Measurements from ENCODE around the gene NPPC. TPM values are rescaled to one million over a fixed set of nuclear protein-coding genes. Genes with fewer than 3 reads are reported as not detected.
"Not testable (repeated sequence)": the region's sequence is repeated elsewhere in the genome, so short reads cannot be mapped to it uniquely, and the experiment has no call there.

Gene NPPC
- total and polyA plus RNA-seq, 2 donors, result 0.37 to 1.4 TPM

GRCh38 chr2:231922311-231923009 lies 3.7 kb downstream of the NPPC start:
- 79% methylated on average over 15 of the region's 15 CpGs for WGBS
- DNase-seq (ENCODE audit: extremely low spot score), result no peak

GRCh38 chr2:231920795-231921194 lies 5.4 kb downstream of the NPPC start:
- no peak for DNase-seq (ENCODE audit: extremely low spot score)
- no peak overlapping the region for H3K4me3 ChIP-seq (ENCODE audit: low read depth, low read length)
- WGBS, result 70% methylated on average over 5 of the region's 5 CpGs
- no peaks in the 10 kb centered on the region for H3K4me1 ChIP-seq (ENCODE audit: insufficient read depth)
- H3K27ac ChIP-seq (ENCODE audit: low read depth), result no peak overlapping the region
- no peaks in the 10 kb centered on the region for H3K36me3 ChIP-seq (ENCODE audit: insufficient read depth)

More at GRCh38 chr2:231922311-231923009, 3.7 kb downstream of the NPPC start:
- no peaks in the 10 kb centered on the region for H3K4me1 ChIP-seq (ENCODE audit: insufficient read depth)
- no peaks in the 10 kb centered on the region for H3K36me3 ChIP-seq (ENCODE audit: insufficient read depth)
- H3K4me3 ChIP-seq (ENCODE audit: low read depth, low read length), result no peak overlapping the region
- no peak overlapping the region for H3K27ac ChIP-seq (ENCODE audit: low read depth)

GRCh38 chr2:231920366-231920765 lies 5.8 kb downstream of the NPPC start:
- Histone ChIP-seq H3K4me3 (ENCODE audit: low read depth, low read length) (no peak overlapping the region), H3K36me3 (ENCODE audit: insufficient read depth) (no peaks in the 10 kb centered on the region), H3K4me1 (ENCODE audit: insufficient read depth) (no peaks in the 10 kb centered on the region), H3K27ac (ENCODE audit: low read depth) (no peak overlapping the region)
- DNase-seq (ENCODE audit: extremely low spot score), result no peak
- 84% methylated on average over 3 of the region's 3 CpGs for WGBS

GRCh38 chr2:231919341-231920035 lies 6.7 kb downstream of the NPPC start:
- Histone ChIP-seq H3K27ac (ENCODE audit: low read depth) (no peak overlapping the region), H3K36me3 (ENCODE audit: insufficient read depth) (no peaks in the 10 kb centered on the region), H3K4me1 (ENCODE audit: insufficient read depth) (no peaks in the 10 kb centered on the region), H3K4me3 (ENCODE audit: low read depth, low read length) (no peak overlapping the region)
- WGBS, result 87% methylated on average over 15 of the region's 15 CpGs
- no peak for DNase-seq (ENCODE audit: extremely low spot score)

- DNase-seq (ENCODE audit: extremely low spot score), result no peak
- Histone ChIP-seq H3K27ac (ENCODE audit: low read depth) (no peak overlapping the region), H3K36me3 (ENCODE audit: insufficient read depth) (no peaks in the 10 kb centered on the region), H3K4me3 (ENCODE audit: low read depth, low read length) (no peak overlapping the region), H3K4me1 (ENCODE audit: insufficient read depth) (no peaks in the 10 kb centered on the region)
- WGBS, result 92% methylated on average over 21 of the region's 21 CpGs
These were observed 7.5 kb downstream of the NPPC start for GRCh38 chr2:231918501-231919330.

GRCh38 chr2:231917280-231918066 lies 8.7 kb downstream of the NPPC start:
- H3K4me1 ChIP-seq (ENCODE audit: insufficient read depth), result no peaks in the 10 kb centered on the region
- no peak overlapping the region for H3K4me3 ChIP-seq (ENCODE audit: low read depth, low read length)
- H3K27ac ChIP-seq (ENCODE audit: low read depth), result no peak overlapping the region
- DNase-seq (ENCODE audit: extremely low spot score), result no peak
- no peaks in the 10 kb centered on the region for H3K36me3 ChIP-seq (ENCODE audit: insufficient read depth)
- WGBS, result 33% methylated on average over 10 of the region's 10 CpGs

- H3K27ac ChIP-seq (ENCODE audit: low read depth), result no peak overlapping the region
- no peak overlapping the region for H3K4me3 ChIP-seq (ENCODE audit: low read depth, low read length)
- 89% methylated on average over 14 of the region's 14 CpGs for WGBS
- no peak for DNase-seq (ENCODE audit: extremely low spot score)
- H3K4me1 ChIP-seq (ENCODE audit: insufficient read depth), result no peaks in the 10 kb centered on the region
- no peaks in the 10 kb centered on the region for H3K36me3 ChIP-seq (ENCODE audit: insufficient read depth)
These were observed 12.0 kb downstream of the NPPC start for GRCh38 chr2:231914077-231914690.

GRCh38 chr2:231911381-231911780 lies 14.8 kb downstream of the NPPC start:
- no peak overlapping the region for H3K27ac ChIP-seq (ENCODE audit: low read depth)
- WGBS, result 67% methylated on average over 6 of the region's 6 CpGs
- no peaks in the 10 kb centered on the region for H3K36me3 ChIP-seq (ENCODE audit: insufficient read depth)
- no peak overlapping the region for H3K4me3 ChIP-seq (ENCODE audit: low read depth, low read length)
- H3K4me1 ChIP-seq (ENCODE audit: insufficient read depth), result no peaks in the 10 kb centered on the region
- DNase-seq (ENCODE audit: extremely low spot score), result no peak

- H3K4me1 ChIP-seq (ENCODE audit: insufficient read depth), result no peaks in the 10 kb centered on the region
- no peak overlapping the region for H3K27ac ChIP-seq (ENCODE audit: low read depth)
- 70% methylated on average over 6 of the region's 6 CpGs for WGBS
- no peak for DNase-seq (ENCODE audit: extremely low spot score)
- H3K36me3 ChIP-seq (ENCODE audit: insufficient read depth), result no peaks in the 10 kb centered on the region
- H3K4me3 ChIP-seq (ENCODE audit: low read depth, low read length), result no peak overlapping the region
These were observed 15.4 kb downstream of the NPPC start for GRCh38 chr2:231910771-231911170.

GRCh38 chr2:231910161-231910560 lies 16.0 kb downstream of the NPPC start:
- not testable (repeated sequence) for H3K27ac ChIP-seq (ENCODE audit: low read depth); DNase-seq (ENCODE audit: extremely low spot score); H3K4me3 ChIP-seq (ENCODE audit: low read depth, low read length); H3K4me1 ChIP-seq (ENCODE audit: insufficient read depth); H3K36me3 ChIP-seq (ENCODE audit: insufficient read depth)
- 83% methylated on average over 7 of the region's 7 CpGs for WGBS

- WGBS, result 53% methylated on average over 5 of the region's 5 CpGs
- DNase-seq (ENCODE audit: extremely low spot score), result no peak
- Histone ChIP-seq H3K36me3 (ENCODE audit: insufficient read depth) (no peaks in the 10 kb centered on the region), H3K4me3 (ENCODE audit: low read depth, low read length) (no peak overlapping the region), H3K27ac (ENCODE audit: low read depth) (no peak overlapping the region), H3K4me1 (ENCODE audit: insufficient read depth) (no peaks in the 10 kb centered on the region)
These were observed 16.6 kb downstream of the NPPC start for GRCh38 chr2:231909631-231910030.

GRCh38 chr2:231908584-231908983 lies 17.6 kb downstream of the NPPC start:
- Histone ChIP-seq H3K36me3 (ENCODE audit: insufficient read depth) (no peaks in the 10 kb centered on the region), H3K27ac (ENCODE audit: low read depth) (no peak overlapping the region), H3K4me3 (ENCODE audit: low read depth, low read length) (no peak overlapping the region), H3K4me1 (ENCODE audit: insufficient read depth) (no peaks in the 10 kb centered on the region)
- 93% methylated on average over 8 of the region's 8 CpGs for WGBS
- DNase-seq (ENCODE audit: extremely low spot score), result no peak

- no peaks in the 10 kb centered on the region for H3K36me3 ChIP-seq (ENCODE audit: insufficient read depth)
- no peaks in the 10 kb centered on the region for H3K4me1 ChIP-seq (ENCODE audit: insufficient read depth)
- no peak for DNase-seq (ENCODE audit: extremely low spot score)
- H3K27ac ChIP-seq (ENCODE audit: low read depth), result no peak overlapping the region
- no peak overlapping the region for H3K4me3 ChIP-seq (ENCODE audit: low read depth, low read length)
- 88% methylated on average over 8 of the region's 8 CpGs for WGBS
These were observed 18.4 kb downstream of the NPPC start for GRCh38 chr2:231907765-231908164.

Measured in urinary bladder (tissue), 4 donors.